GM23248 (cell line): ENCODE data around the gene MPC1.
"Not testable (repeated sequence)": the region's sequence is repeated elsewhere in the genome, so short reads cannot be mapped to it uniquely, and the experiment has no call there.

Source experiments
- EZH2 ChIP-seq: fragments of 200-600 bp; sonication (generic); IDR thresholded peaks from 2 replicates; pipeline ENCODE4 v1.6.1; 2018; ENCODE audit warnings: antibody characterized with exemption, mild to moderate bottlenecking; ENCODE audit not compliant: insufficient read depth, poor library complexity, severe bottlenecking
- EZH2phosphoT487 ChIP-seq: fragments of 200-600 bp; sonication (generic); IDR thresholded peaks from 2 replicates; pipeline ENCODE4 v1.6.1; 2018; ENCODE audit warnings: antibody characterized with exemption, moderate library complexity, mild to moderate bottlenecking, low read depth; ENCODE audit not compliant: insufficient read depth

GRCh38 chr6:166392755-166393534 is 10.2 kb upstream of the MPC1 start:
- not testable (repeated sequence) for TF ChIP-seq EZH2phosphoT487, EZH2
